Measurements from ENCODE around the gene TERT.

Gene TERT

GRCh38 chr5:1212881-1213280, 82.0 kb downstream of the TERT start:
- Histone ChIP-seq H3K4me1 (ENCODE audit: control insufficient read depth in 1 of 2, insufficient read depth in 2 of 2, low read length in 2 of 2) (no peaks in the 10 kb centered on the region), H2BK5ac (ENCODE audit: low read depth, low read length, poor library complexity) (no peak overlapping the region), H3K4me3 (ENCODE audit: low read depth, low read length) (no peak overlapping the region), H2AK5ac (ENCODE audit: low read length) (no peak overlapping the region), H3K79me1 (ENCODE audit: low read length) (no peaks in the 10 kb centered on the region), H3K4me2 (ENCODE audit: low read length) (no peak overlapping the region), H3K23ac (ENCODE audit: low read length) (no peak overlapping the region), H3K4ac (ENCODE audit: low read depth, low read length) (no peak overlapping the region), H3K9ac (ENCODE audit: low read length) (no peak overlapping the region), H2AFZ (ENCODE audit: insufficient read depth, low read length, poor library complexity) (no peak overlapping the region), H3K79me2 (ENCODE audit: control insufficient read depth, insufficient read depth, low read length, poor library complexity) (no peaks in the 10 kb centered on the region), H3K27ac (ENCODE audit: low read depth, low read length) (no peak overlapping the region), H3K9me3 (ENCODE audit: insufficient read depth, low read depth, low read length) (peaks cover 19% of the 10 kb centered on the region), H4K8ac (ENCODE audit: low read depth, low read length) (no peak overlapping the region), H4K91ac (ENCODE audit: low read depth, low read length) (no peak overlapping the region), H3K14ac (ENCODE audit: low read length) (no peak overlapping the region), H3K18ac (ENCODE audit: low read length) (no peak overlapping the region), H3K27me3 (ENCODE audit: insufficient read depth, low read length) (no peaks in the 10 kb centered on the region), H3K36me3 (ENCODE audit: control insufficient read depth in 1 of 2, insufficient read depth in 2 of 2, low read length in 2 of 2) (no peaks in the 10 kb centered on the region), H2BK120ac (ENCODE audit: insufficient read depth, low read length, poor library complexity) (no peak overlapping the region), H2BK12ac (ENCODE audit: low read length) (no peak overlapping the region), H4K12ac (ENCODE audit: low read depth, low read length) (no peak overlapping the region)
- DNase-seq: no peak
- WGBS (ENCODE audit: extremely low coverage, insufficient coverage, insufficient read length): no CpG with 5 or more reads among the region's 18 CpGs

- H4K91ac ChIP-seq (ENCODE audit: low read depth, low read length): no peak overlapping the region
- no peaks in the 10 kb centered on the region for H3K36me3 ChIP-seq (ENCODE audit: control insufficient read depth in 1 of 2, insufficient read depth in 2 of 2, low read length in 2 of 2)
- H3K79me1 ChIP-seq (ENCODE audit: low read length): no peaks in the 10 kb centered on the region
- no peak overlapping the region for H3K9ac ChIP-seq (ENCODE audit: low read length)
- WGBS (ENCODE audit: extremely low coverage, insufficient coverage, insufficient read length): no CpG with 5 or more reads among the region's 20 CpGs
- no peak overlapping the region for H2AK5ac ChIP-seq (ENCODE audit: low read length)
- H3K4ac ChIP-seq (ENCODE audit: low read depth, low read length): no peak overlapping the region
- H2BK5ac ChIP-seq (ENCODE audit: low read depth, low read length, poor library complexity): no peak overlapping the region
- H3K4me2 ChIP-seq (ENCODE audit: low read length): no peak overlapping the region
- peaks cover 19% of the 10 kb centered on the region for H3K9me3 ChIP-seq (ENCODE audit: insufficient read depth, low read depth, low read length)
- no peaks in the 10 kb centered on the region for H3K4me1 ChIP-seq (ENCODE audit: control insufficient read depth in 1 of 2, insufficient read depth in 2 of 2, low read length in 2 of 2)
- no peak overlapping the region for H4K8ac ChIP-seq (ENCODE audit: low read depth, low read length)
- H2BK12ac ChIP-seq (ENCODE audit: low read length): no peak overlapping the region
- no peak overlapping the region for H3K18ac ChIP-seq (ENCODE audit: low read length)
- no peaks in the 10 kb centered on the region for H3K27me3 ChIP-seq (ENCODE audit: insufficient read depth, low read length)
- H2AFZ ChIP-seq (ENCODE audit: insufficient read depth, low read length, poor library complexity): no peak overlapping the region
- H3K4me3 ChIP-seq (ENCODE audit: low read depth, low read length): no peak overlapping the region
- DNase-seq: no peak
- no peak overlapping the region for H3K14ac ChIP-seq (ENCODE audit: low read length)
- H3K23ac ChIP-seq (ENCODE audit: low read length): no peak overlapping the region
- no peak overlapping the region for H4K12ac ChIP-seq (ENCODE audit: low read depth, low read length)
- H3K79me2 ChIP-seq (ENCODE audit: control insufficient read depth, insufficient read depth, low read length, poor library complexity): no peaks in the 10 kb centered on the region
- H2BK120ac ChIP-seq (ENCODE audit: insufficient read depth, low read length, poor library complexity): no peak overlapping the region
- no peak overlapping the region for H3K27ac ChIP-seq (ENCODE audit: low read depth, low read length)
Observed at GRCh38 chr5:1212271-1212670, 82.6 kb downstream of the TERT start.

- Histone ChIP-seq H3K27ac (ENCODE audit: low read depth, low read length) (no peak overlapping the region), H4K12ac (ENCODE audit: low read depth, low read length) (no peak overlapping the region), H3K79me1 (ENCODE audit: low read length) (no peaks in the 10 kb centered on the region), H3K36me3 (ENCODE audit: control insufficient read depth in 1 of 2, insufficient read depth in 2 of 2, low read length in 2 of 2) (no peaks in the 10 kb centered on the region), H3K4me2 (ENCODE audit: low read length) (no peak overlapping the region), H3K4me3 (ENCODE audit: low read depth, low read length) (peak overlapping the region; percentile 44), H2AFZ (ENCODE audit: insufficient read depth, low read length, poor library complexity) (no peak overlapping the region), H4K8ac (ENCODE audit: low read depth, low read length) (no peak overlapping the region), H3K4ac (ENCODE audit: low read depth, low read length) (no peak overlapping the region), H3K23ac (ENCODE audit: low read length) (no peak overlapping the region), H3K9ac (ENCODE audit: low read length) (no peak overlapping the region), H2BK120ac (ENCODE audit: insufficient read depth, low read length, poor library complexity) (no peak overlapping the region), H3K27me3 (ENCODE audit: insufficient read depth, low read length) (no peaks in the 10 kb centered on the region), H3K9me3 (ENCODE audit: insufficient read depth, low read depth, low read length) (peaks cover 18% of the 10 kb centered on the region), H2BK5ac (ENCODE audit: low read depth, low read length, poor library complexity) (no peak overlapping the region), H2BK12ac (ENCODE audit: low read length) (no peak overlapping the region), H3K18ac (ENCODE audit: low read length) (no peak overlapping the region), H2AK5ac (ENCODE audit: low read length) (no peak overlapping the region), H3K79me2 (ENCODE audit: control insufficient read depth, insufficient read depth, low read length, poor library complexity) (no peaks in the 10 kb centered on the region), H3K4me1 (ENCODE audit: control insufficient read depth in 1 of 2, insufficient read depth in 2 of 2, low read length in 2 of 2) (no peaks in the 10 kb centered on the region), H4K91ac (ENCODE audit: low read depth, low read length) (no peak overlapping the region), H3K14ac (ENCODE audit: low read length) (no peak overlapping the region)
- no CpG with 5 or more reads among the region's 9 CpGs for WGBS (ENCODE audit: extremely low coverage, insufficient coverage, insufficient read length)
- no peak for DNase-seq
Observed at GRCh38 chr5:1211701-1212100, 83.2 kb downstream of the TERT start.

GRCh38 chr5:1210832-1211251, 84.0 kb downstream of the TERT start:
- Histone ChIP-seq H3K23ac (ENCODE audit: low read length) (no peak overlapping the region), H3K9ac (ENCODE audit: low read length) (no peak overlapping the region), H2BK12ac (ENCODE audit: low read length) (no peak overlapping the region), H4K12ac (ENCODE audit: low read depth, low read length) (no peak overlapping the region), H3K4ac (ENCODE audit: low read depth, low read length) (no peak overlapping the region), H3K4me2 (ENCODE audit: low read length) (no peak overlapping the region), H2AFZ (ENCODE audit: insufficient read depth, low read length, poor library complexity) (no peak overlapping the region), H3K79me1 (ENCODE audit: low read length) (no peaks in the 10 kb centered on the region), H3K27ac (ENCODE audit: low read depth, low read length) (no peak overlapping the region), H2BK120ac (ENCODE audit: insufficient read depth, low read length, poor library complexity) (no peak overlapping the region), H2BK5ac (ENCODE audit: low read depth, low read length, poor library complexity) (no peak overlapping the region), H3K9me3 (ENCODE audit: insufficient read depth, low read depth, low read length) (peaks cover 10% of the 10 kb centered on the region), H2AK5ac (ENCODE audit: low read length) (no peak overlapping the region), H3K27me3 (ENCODE audit: insufficient read depth, low read length) (no peaks in the 10 kb centered on the region), H3K18ac (ENCODE audit: low read length) (no peak overlapping the region), H3K4me1 (ENCODE audit: control insufficient read depth in 1 of 2, insufficient read depth in 2 of 2, low read length in 2 of 2) (no peaks in the 10 kb centered on the region), H4K91ac (ENCODE audit: low read depth, low read length) (no peak overlapping the region), H3K14ac (ENCODE audit: low read length) (no peak overlapping the region), H3K36me3 (ENCODE audit: control insufficient read depth in 1 of 2, insufficient read depth in 2 of 2, low read length in 2 of 2) (no peaks in the 10 kb centered on the region), H4K8ac (ENCODE audit: low read depth, low read length) (no peak overlapping the region), H3K4me3 (ENCODE audit: low read depth, low read length) (no peak overlapping the region), H3K79me2 (ENCODE audit: control insufficient read depth, insufficient read depth, low read length, poor library complexity) (no peaks in the 10 kb centered on the region)
- DNase-seq: no peak
- WGBS (ENCODE audit: extremely low coverage, insufficient coverage, insufficient read length): no CpG with 5 or more reads among the region's 21 CpGs

Data from trophoblast cell (in vitro differentiated cells and primary cell).